K562 (cell line): ENCODE data around the gene SFN. TPM values are rescaled to one million over a fixed set of nuclear protein-coding genes. Genes with fewer than 3 reads are reported as not detected.
"Not testable (repeated sequence)": the region's sequence is repeated elsewhere in the genome, so short reads cannot be mapped to it uniquely, and the experiment has no call there.

Experiments
- ATAC-seq: fragments of 200-7000 bp; cut with Tn5 transposase; 3 replicates; pipeline ENCODE4 v1.9.1; 2020; ENCODE audit warnings: moderate library complexity
- BruUV-seq: library from RNA; stranded (reverse); fragments of 400-500 nt; replicated peaks from 2 replicates; lab custom pipeline; 2021; lab: Mats Ljungman, UMichigan
- CTCF ChIA-PET: fragments of 300-600 bp; formaldehyde crosslinking; extraction: SDS; loops from one replicate; lab custom pipeline; 2021; ENCODE audit warnings: low intra/inter-chr PET ratio; lab: Yijun Ruan, JAX
- POLR2A ChIA-PET: fragments of 300-600, 350-650 bp; sonication (Branson Sonifier 250); formaldehyde crosslinking; extraction: SDS; loops from one replicate; lab custom pipeline; 2021; ENCODE audit warnings: antibody characterized with exemption, inconsistent platforms; lab: Yijun Ruan, JAX
- DNase-seq, 4 experiments: peaks; one replicate each; pipeline versions ENCODE4 v3.0.0 to v3.0.0-alpha.2; 2011 to 2018; ENCODE audit warnings: low spot score in 3 of 4, mixed read lengths in 3 of 4; ENCODE audit errors: extremely low read depth in 1 of 4
- FAIRE-seq: peaks from 2 replicates; lab custom pipeline; 2011; peaks lifted over from hg19 to GRCh38; lab: Jason Lieb, UNC
- H2AFZ ChIP-seq: 2 replicates; pipeline ENCODE4 v1.6.0; 2011; ENCODE audit warnings: low read depth, low read length, control low read depth, inconsistent platforms
- H3K27ac ChIP-seq: fragments of 200-600 bp; 3 replicates; pipeline ENCODE4 v1.8.0; 2011; ENCODE audit warnings: low read depth, mild to moderate bottlenecking, control low read depth, inconsistent platforms, low read length, moderate library complexity, mixed read lengths; ENCODE audit errors: extremely low read depth
- H3K27me3 ChIP-seq, 2 experiments: fragments of 300-600 bp in 1 of 2; 2 replicates in 1 of 2; 3 replicates in 1 of 2; pipeline versions ENCODE4 v1.6.0 to v1.8.0; 2011; ENCODE audit warnings: inconsistent platforms in 2 of 2, low read length in 2 of 2, mild to moderate bottlenecking in 1 of 2, mixed read lengths in 1 of 2, moderate library complexity in 1 of 2; ENCODE audit not compliant: control insufficient read depth in 2 of 2, insufficient read depth in 2 of 2
- H3K36me3 ChIP-seq: fragments of 300-600 bp; 3 replicates; pipeline ENCODE4 v1.8.0; 2011; ENCODE audit warnings: mild to moderate bottlenecking, low read length, inconsistent platforms; ENCODE audit not compliant: control insufficient read depth, insufficient read depth
- H3K4me1 ChIP-seq, 2 experiments: fragments of 200-600 bp in 1 of 2; replicated peaks in 1 of 2; 2 replicates in 1 of 2; 3 replicates in 1 of 2; pipeline versions ENCODE4 v1.5.1 to v1.8.0; 2011; ENCODE audit warnings: inconsistent platforms in 2 of 2, low read length in 2 of 2, mild to moderate bottlenecking in 1 of 2, mixed read lengths in 1 of 2, moderate library complexity in 1 of 2; ENCODE audit not compliant: control insufficient read depth in 2 of 2, insufficient read depth in 2 of 2
- H3K4me2 ChIP-seq: 2 replicates; pipeline ENCODE4 v1.6.1; 2011; ENCODE audit warnings: low read length, control low read depth, inconsistent platforms, mixed read lengths; ENCODE audit not compliant: insufficient read depth
- H3K4me3 ChIP-seq: fragments of 200-600 bp; sonication (generic), shearing (Covaris generic); 2 replicates; pipeline ENCODE4 v1.5.1; 2016; ENCODE audit warnings: control low read depth, inconsistent platforms
- H3K79me2 ChIP-seq: fragments of 200-600 bp; 3 replicates; pipeline ENCODE4 v1.8.0; 2011; ENCODE audit warnings: low read length, inconsistent platforms; ENCODE audit not compliant: control insufficient read depth, insufficient read depth
- H3K9ac ChIP-seq, 2 experiments: 2 replicates each; pipeline versions ENCODE4 v1.6.0 to v1.6.1; 2011; ENCODE audit warnings: low read depth in 2 of 2, low read length in 2 of 2, control low read depth in 1 of 2, inconsistent platforms in 1 of 2, mild to moderate bottlenecking in 1 of 2, mixed read lengths in 1 of 2; ENCODE audit not compliant: insufficient read depth in 1 of 2
- H3K9me1 ChIP-seq: one replicate; pipeline ENCODE4 v1.6.0; 2011; ENCODE audit warnings: inconsistent platforms, mild to moderate bottlenecking, low read length, moderate library complexity; ENCODE audit not compliant: control insufficient read depth, insufficient read depth
- H3K9me3 ChIP-seq: replicated peaks from 2 replicates; pipeline ENCODE4 v1.5.1; 2011; ENCODE audit warnings: low read depth, low read length, inconsistent platforms; ENCODE audit not compliant: control insufficient read depth, insufficient read depth
- H4K20me1 ChIP-seq: replicated peaks from 2 replicates; pipeline ENCODE4 v1.6.1; 2011; ENCODE audit warnings: low read length, inconsistent platforms, mixed read lengths; ENCODE audit not compliant: control insufficient read depth, insufficient read depth
- CEBPB ChIP-seq: fragments of 450-650 bp; IDR thresholded peaks from 2 replicates; pipeline ENCODE4 v1.6.1; 2016; ENCODE audit warnings: missing genetic modification characterization, missing compliant biosample characterization
- POLR3A ChIP-seq: IDR thresholded peaks from 2 replicates; pipeline ENCODE4 v1.6.1; 2011; ENCODE audit warnings: borderline replicate concordance, mild to moderate bottlenecking, moderate library complexity; ENCODE audit not compliant: insufficient read length, insufficient read depth; ENCODE audit errors: extremely low read depth
- WGBS: fragments of 100-300 bp; shearing (Covaris generic); methylation state at CpG from one replicate; pipeline ENCODE4 v1.1.6; 2016; ENCODE audit warnings: low coverage, mixed read lengths; ENCODE audit not compliant: insufficient coverage; ENCODE audit errors: missing lambda C conversion rate; 5-methylcytosine and 5-hydroxymethylcytosine counted together
- in situ Hi-C: fragments of 300-500 bp; cut with MboI; formaldehyde crosslinking; loops from 4 replicates; pipeline ENCODE4 v1.15.0; 2018; ENCODE audit warnings: inconsistent platforms, mixed read lengths
- intact Hi-C: fragments of 100-400 bp; cut with micrococcal nuclease; formaldehyde crosslinking; loops from 2 replicates; pipeline ENCODE4 v1.14.2; 2022
- polyA plus RNA-seq, 8 experiments: library from polyadenylated mRNA; depleted of rRNA in 4 of 8; stranded (reverse) in 5 of 8; unstranded in 3 of 8; fragments of >200 nt; fragmentation: Nextera tagmentation in 2 of 8; fragmentation: Illumina TruSeq in 1 of 8; extraction: Ambion mirVana in 2 of 8; extraction: Trizol in 1 of 8; gene quantifications; 2 replicates each; pipeline versions ENCODE4 v1.2.1 to v1.2.3, GENCODE V29; 2011 to 2014; ENCODE audit warnings: inconsistent platforms in 1 of 8, missing spikeins in 1 of 8
- total RNA-seq, 7 experiments: library from RNA; depleted of rRNA in 6 of 7; stranded (reverse); fragments of >200 nt in 6 of 7; fragmentation: Illumina TruSeq in 2 of 7; extraction: Trizol in 2 of 7; gene quantifications; 2 replicates each; pipeline versions ENCODE4 v1.2.1 to v1.2.3, GENCODE V29; 2011 to 2021; ENCODE audit warnings: low replicate concordance in 1 of 7

Gene SFN
- total and polyA plus RNA-seq, 9 of the 15 experiments (the other 6 are each of a cell fraction or from before 2014, with no cell fraction given), result 0.10 to 3.8 (median 2.0) TPM

GRCh38 chr1:26844424-26845196 lies 18.3 kb upstream of the SFN start:
- H3K9me3 ChIP-seq, result no peaks in the 10 kb centered on the region
- FAIRE-seq (no peak), DNase-seq (no peak), ATAC-seq (no peak)
- H4K20me1 ChIP-seq, result peaks cover 2% of the 10 kb centered on the region; the same call in 1 of the 2 replicates
- in situ Hi-C loops, result no loop called here
- no peaks in the 10 kb centered on the region for H3K27me3 ChIP-seq
- no peak overlapping the region for H3K27ac ChIP-seq
- no peak overlapping the region for H2AFZ ChIP-seq
- 84% methylated on average over 12 of the region's 13 CpGs for WGBS
- H3K79me2 ChIP-seq, result no peaks in the 10 kb centered on the region
- POLR2A ChIA-PET, result interaction anchor here (0.5 kb wide), 1 partner anchor 136 kb away, joined by 3 read pairs; no protein-coding TSS in a partner anchor
- TF ChIP-seq CEBPB (peak; percentile 52; the same call in 1 of the 2 replicates), POLR3A (no peak)
- peaks cover 66% of the 10 kb centered on the region for H3K36me3 ChIP-seq
- H3K4me3 ChIP-seq, result no peak overlapping the region
- H3K4me2 ChIP-seq, result no peak overlapping the region
- intact Hi-C loops, result no loop called here
- BruUV-seq, result no TSS peak
- CTCF ChIA-PET, result no interaction called here
- H3K9ac ChIP-seq, result no peak overlapping the region
- H3K4me1 ChIP-seq, result peaks cover 0 to 3% of the 10 kb centered on the region in 2 experiments; a peak in 1 of 5 replicates
- no peaks in the 10 kb centered on the region for H3K9me1 ChIP-seq

GRCh38 chr1:26847826-26848225 lies 15.1 kb upstream of the SFN start:
- WGBS, result 75% methylated on average over 5 of the region's 6 CpGs
- intact Hi-C loops, H3K4me1 ChIP-seq, H2AFZ ChIP-seq, ATAC-seq, CTCF ChIA-PET, H3K4me2 ChIP-seq, in situ Hi-C loops, H3K27ac ChIP-seq, H3K27me3 ChIP-seq, H3K9me3 ChIP-seq, H3K79me2 ChIP-seq, BruUV-seq, H4K20me1 ChIP-seq, H3K9me1 ChIP-seq, FAIRE-seq, H3K4me3 ChIP-seq, H3K9ac ChIP-seq, DNase-seq: not testable (repeated sequence)
- peaks cover 74% of the 10 kb centered on the region; the same call in 2 of the 3 replicates for H3K36me3 ChIP-seq
- POLR2A ChIA-PET, result interaction anchor here (3.0 to 3.2 kb wide), 2 partner anchors 11 to 12 kb away, joined by 10 to 16 read pairs; no protein-coding TSS in a partner anchor
